ENCODE results near the gene PIK3CB. TPM values are rescaled to one million over a fixed set of nuclear protein-coding genes. Genes with fewer than 3 reads are reported as not detected.

The PIK3CB gene
- polyA plus RNA-seq, 1 of the 3 experiments (the other 2 are of a cell fraction), result 6.8 TPM

GRCh38 chr3:138796761-138797160, 38.0 kb downstream of the PIK3CB start:
- no peaks in the 10 kb centered on the region for H3K9me2 ChIP-seq
- H3K79me2 ChIP-seq (ENCODE audit: insufficient read depth), result peaks cover 5% of the 10 kb centered on the region; the same call in 1 of the 2 replicates
- H3K27ac ChIP-seq (ENCODE audit: low read depth in 2 of 2, low read length in 1 of 2), result no peak overlapping the region
- H3F3A ChIP-seq (replicated peaks; ENCODE audit: insufficient read depth), result no peaks in the 10 kb centered on the region
- no peak overlapping the region for H3K4me3 ChIP-seq (ENCODE audit: low read depth in 2 of 2, low read length in 1 of 2)
- no peaks in the 10 kb centered on the region for H3K9me3 ChIP-seq
- no peak overlapping the region for H3K9ac ChIP-seq
- H3K4me2 ChIP-seq, result no peak overlapping the region
- H3K4me1 ChIP-seq (ENCODE audit: control insufficient read depth in 1 of 2, insufficient read depth in 2 of 2, low read depth in 1 of 2, low read length in 1 of 2), result no peaks in the 10 kb centered on the region
- 96% methylated on average over 5 of the region's 5 CpGs for WGBS (ENCODE audit: low lambda C conversion rate)
- POLR2A ChIA-PET, result no interaction called here
- DNase-seq, result no peak
- CTCF ChIA-PET, result interaction anchor here (1.0 to 1.3 kb wide), 2 partner anchors 34 to 119 kb away, joined by 4 to 5 read pairs; no protein-coding TSS in a partner anchor
- no peaks in the 10 kb centered on the region for H3K27me3 ChIP-seq (ENCODE audit: insufficient read depth)
- H3K36me3 ChIP-seq (replicated peaks in 1 of 2; ENCODE audit: control insufficient read depth in 1 of 2, insufficient read depth in 2 of 2, low read length in 1 of 2), result peaks cover 0 to 9% of the 10 kb centered on the region in 2 experiments
- H4K20me1 ChIP-seq (ENCODE audit: insufficient read depth), result no peaks in the 10 kb centered on the region
- no peak overlapping the region for H2AFZ ChIP-seq (ENCODE audit: low read depth)
- TF ChIP-seq ZBTB33 (IDR thresholded peaks at IDR 0.05; ENCODE audit: borderline replicate concordance, low read depth), result no peak
- no peak for TF ChIP-seq USF1 (IDR thresholded peaks at IDR 0.05; ENCODE audit: borderline replicate concordance, low read depth)
- TF ChIP-seq GATA2 (CRISPR knock-in tag; IDR thresholded peaks at IDR 0.05), result no peak
- TF ChIP-seq GABPA (IDR thresholded peaks at IDR 0.05; ENCODE audit: low read depth), result no peak
- TF ChIP-seq JUND (IDR thresholded peaks at IDR 0.05), result no peak
- TF ChIP-seq RAD21 (IDR thresholded peaks at IDR 0.05; ENCODE audit: low read length), result no peak
- TF ChIP-seq EP300 (IDR thresholded peaks at IDR 0.05; ENCODE audit: borderline replicate concordance in 1 of 2, low read depth in 1 of 2, low read length in 1 of 2), result no peak
- no peak for TF ChIP-seq RCOR1 (IDR thresholded peaks at IDR 0.05; ENCODE audit: low read length)
- TF ChIP-seq TAF1 (IDR thresholded peaks at IDR 0.05; ENCODE audit: borderline replicate concordance, low read depth, low read length), result no peak
- no peak for TF ChIP-seq ELF1 (IDR thresholded peaks at IDR 0.05)

- Histone ChIP-seq H3K27me3 (ENCODE audit: insufficient read depth) (no peaks in the 10 kb centered on the region), H3K4me3 (ENCODE audit: low read depth in 2 of 2, low read length in 1 of 2) (no peak overlapping the region), H3F3A (replicated peaks; ENCODE audit: insufficient read depth) (no peaks in the 10 kb centered on the region), H3K79me2 (ENCODE audit: insufficient read depth) (no peaks in the 10 kb centered on the region), H3K27ac (ENCODE audit: low read depth in 2 of 2, low read length in 1 of 2) (no peak overlapping the region), H3K4me2 (no peak overlapping the region), H3K9me3 (no peaks in the 10 kb centered on the region), H3K9me2 (no peaks in the 10 kb centered on the region), H2AFZ (ENCODE audit: low read depth) (no peak overlapping the region), H3K9ac (no peak overlapping the region), H3K4me1 (ENCODE audit: control insufficient read depth in 1 of 2, insufficient read depth in 2 of 2, low read depth in 1 of 2, low read length in 1 of 2) (no peaks in the 10 kb centered on the region), H4K20me1 (ENCODE audit: insufficient read depth) (no peaks in the 10 kb centered on the region), H3K36me3 (replicated peaks in 1 of 2; ENCODE audit: control insufficient read depth in 1 of 2, insufficient read depth in 2 of 2, low read length in 1 of 2) (no peaks in the 10 kb centered on the region)
- ChIA-PET POLR2A (interaction anchor here (0.6 kb wide), 1 partner anchor 22 kb away, joined by 3 read pairs; no protein-coding TSS in a partner anchor), CTCF (interaction anchor here (1.1 to 2.3 kb wide), 2 partner anchors 129 to 320 kb away, joined by 3 to 9 read pairs; no protein-coding TSS in a partner anchor)
- 89% methylated on average over 3 of the region's 3 CpGs for WGBS (ENCODE audit: low lambda C conversion rate)
- no peak for DNase-seq
- TF ChIP-seq GATA2 (CRISPR knock-in tag; IDR thresholded peaks at IDR 0.05) (no peak), MEF2A (IDR thresholded peaks at IDR 0.05; ENCODE audit: borderline replicate concordance, low read depth) (no peak), IRF3 (IDR thresholded peaks at IDR 0.05; ENCODE audit: low read depth, low read length) (no peak), CHD2 (IDR thresholded peaks at IDR 0.05; ENCODE audit: low read length, partially characterized antibody) (no peak), USF2 (IDR thresholded peaks at IDR 0.05; ENCODE audit: borderline replicate concordance, low read depth, low read length) (no peak), ZBTB33 (IDR thresholded peaks at IDR 0.05; ENCODE audit: borderline replicate concordance, low read depth) (no peak), POLR2AphosphoS5 (IDR thresholded peaks at IDR 0.05; ENCODE audit: low read depth, low read length) (no peak), FOXJ3 (CRISPR knock-in tag; IDR thresholded peaks at IDR 0.05) (no peak)
Measured at GRCh38 chr3:138786788-138787271, 47.9 kb downstream of the PIK3CB start.
